Measurements from ENCODE around the gene RESP18. TPM values are rescaled to one million over a fixed set of nuclear protein-coding genes. Genes with fewer than 3 reads are reported as not detected.
A peak's percentile ranks its signal among the peaks of the same experiment; 100 is the strongest.

The RESP18 gene
- polyA plus RNA-seq, 2 of the 4 experiments (the other 2 are of a cell fraction), result not detected

- TF ChIP-seq RNF2 (IDR thresholded peaks at IDR 0.05; ENCODE audit: borderline replicate concordance, low read depth) (no peak), TP53 (CRISPR knock-in tag; IDR thresholded peaks at IDR 0.05) (no peak), MAFK (IDR thresholded peaks at IDR 0.05; ENCODE audit: partially characterized antibody) (no peak), CHD4 (IDR thresholded peaks at IDR 0.05; ENCODE audit: borderline replicate concordance) (no peak), MAX (IDR thresholded peaks at IDR 0.05) (no peak), RAD21 (conservative IDR thresholded peaks at IDR 0.05 in 1 of 2, IDR thresholded peaks at IDR 0.05 in 1 of 2) (no peak), BHLHE40 (IDR thresholded peaks at IDR 0.05; ENCODE audit: low read depth, low read length) (no peak), CBX2 (IDR thresholded peaks at IDR 0.05; ENCODE audit: borderline replicate concordance, low read depth) (no peak), EHF (CRISPR knock-in tag; IDR thresholded peaks at IDR 0.05) (no peak), JUN (IDR thresholded peaks at IDR 0.05) (no peak), HEYL (CRISPR knock-in tag; IDR thresholded peaks at IDR 0.05) (no peak), SREBF2 (IDR thresholded peaks at IDR 0.05) (no peak), ZSCAN20 (CRISPR knock-in tag; IDR thresholded peaks at IDR 0.05) (peak; percentile 55; the same call in 1 of the 2 replicates), ELK1 (IDR thresholded peaks at IDR 0.05; ENCODE audit: low read depth, low read length) (no peak), FOSB (CRISPR knock-in tag; IDR thresholded peaks at IDR 0.05) (no peak), MAZ (IDR thresholded peaks at IDR 0.05; ENCODE audit: borderline replicate concordance, low read depth, low read length) (no peak), JUNB (IDR thresholded peaks at IDR 0.05) (peak; percentile 51)
- TF ChIP-seq, protein P1, sequence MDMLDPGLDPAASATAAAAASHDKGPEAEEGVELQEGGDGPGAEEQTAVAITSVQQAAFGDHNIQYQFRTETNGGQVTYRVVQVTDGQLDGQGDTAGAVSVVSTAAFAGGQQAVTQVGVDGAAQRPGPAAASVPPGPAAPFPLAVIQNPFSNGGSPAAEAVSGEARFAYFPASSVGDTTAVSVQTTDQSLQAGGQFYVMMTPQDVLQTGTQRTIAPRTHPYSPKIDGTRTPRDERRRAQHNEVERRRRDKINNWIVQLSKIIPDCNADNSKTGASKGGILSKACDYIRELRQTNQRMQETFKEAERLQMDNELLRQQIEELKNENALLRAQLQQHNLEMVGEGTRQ (IDR thresholded peaks at IDR 0.05), result no peak
- TF ChIP-seq, protein P2, sequence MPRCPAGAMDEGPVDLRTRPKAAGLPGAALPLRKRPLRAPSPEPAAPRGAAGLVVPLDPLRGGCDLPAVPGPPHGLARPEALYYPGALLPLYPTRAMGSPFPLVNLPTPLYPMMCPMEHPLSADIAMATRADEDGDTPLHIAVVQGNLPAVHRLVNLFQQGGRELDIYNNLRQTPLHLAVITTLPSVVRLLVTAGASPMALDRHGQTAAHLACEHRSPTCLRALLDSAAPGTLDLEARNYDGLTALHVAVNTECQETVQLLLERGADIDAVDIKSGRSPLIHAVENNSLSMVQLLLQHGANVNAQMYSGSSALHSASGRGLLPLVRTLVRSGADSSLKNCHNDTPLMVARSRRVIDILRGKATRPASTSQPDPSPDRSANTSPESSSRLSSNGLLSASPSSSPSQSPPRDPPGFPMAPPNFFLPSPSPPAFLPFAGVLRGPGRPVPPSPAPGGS (IDR thresholded peaks at IDR 0.05), result no peak
These were observed 24.1 kb downstream of the RESP18 start (continued) for GRCh38 chr2:219308142-219309101.

GRCh38 chr2:219306047-219306446 is 26.5 kb downstream of the RESP18 start:
- 2% methylated on average over 1 of the region's 1 CpG for WGBS (ENCODE audit: missing lambda C conversion rate)
- H3K4me2 ChIP-seq, result no peak overlapping the region
- peaks cover 13% of the 10 kb centered on the region; the same call in 2 of the 3 replicates for H3K4me1 ChIP-seq
- no peak overlapping the region for H3K27ac ChIP-seq
- no peak for ATAC-seq
- CTCF ChIA-PET, result interaction anchor here (1.0 to 3.9 kb wide), 4 partner anchors 10 to 326 kb away, joined by 3 to 19 read pairs (median 4); no protein-coding TSS in a partner anchor
- no peak for FAIRE-seq
- no peaks in the 10 kb centered on the region for H3K9me3 ChIP-seq
- H3K4me3 ChIP-seq, result no peak overlapping the region
- DNase-seq (ENCODE audit: low read depth in 1 of 2, low spot score in 1 of 2), result no peak
- POLR2A ChIA-PET, result no interaction called here
- TF ChIP-seq EHMT2 (IDR thresholded peaks at IDR 0.05; ENCODE audit: low read depth), result no peak
- TF ChIP-seq MAFK (IDR thresholded peaks at IDR 0.05; ENCODE audit: partially characterized antibody), result peak; percentile 80

GRCh38 chr2:219304223-219304622 is 28.3 kb downstream of the RESP18 start:
- Histone ChIP-seq H3K4me3 (no peak overlapping the region), H3K4me2 (no peak overlapping the region), H3K27ac (no peak overlapping the region), H3K9me3 (no peaks in the 10 kb centered on the region), H3K4me1 (peaks cover 13% of the 10 kb centered on the region; the same call in 2 of the 3 replicates)
- no peak for DNase-seq (ENCODE audit: low read depth in 1 of 2, low spot score in 1 of 2)
- no peak for ATAC-seq
- POLR2A ChIA-PET, result no interaction called here
- CTCF ChIA-PET, result interaction anchor here (1.1 to 1.6 kb wide), 3 partner anchors 9 to 275 kb away, joined by 4 to 6 read pairs (median 5); partner anchors contain the start of gene SLC23A3
- 2% methylated on average over 2 of the region's 2 CpGs for WGBS (ENCODE audit: missing lambda C conversion rate)
- FAIRE-seq, result no peak
- TF ChIP-seq FOXS1 (CRISPR knock-in tag; IDR thresholded peaks at IDR 0.05), result no peak
- no peak for TF ChIP-seq HEYL (CRISPR knock-in tag; IDR thresholded peaks at IDR 0.05)
- no peak for TF ChIP-seq POLR2AphosphoS2 (conservative IDR thresholded peaks at IDR 0.05; ENCODE audit: low read length)
- TF ChIP-seq, protein P3, sequence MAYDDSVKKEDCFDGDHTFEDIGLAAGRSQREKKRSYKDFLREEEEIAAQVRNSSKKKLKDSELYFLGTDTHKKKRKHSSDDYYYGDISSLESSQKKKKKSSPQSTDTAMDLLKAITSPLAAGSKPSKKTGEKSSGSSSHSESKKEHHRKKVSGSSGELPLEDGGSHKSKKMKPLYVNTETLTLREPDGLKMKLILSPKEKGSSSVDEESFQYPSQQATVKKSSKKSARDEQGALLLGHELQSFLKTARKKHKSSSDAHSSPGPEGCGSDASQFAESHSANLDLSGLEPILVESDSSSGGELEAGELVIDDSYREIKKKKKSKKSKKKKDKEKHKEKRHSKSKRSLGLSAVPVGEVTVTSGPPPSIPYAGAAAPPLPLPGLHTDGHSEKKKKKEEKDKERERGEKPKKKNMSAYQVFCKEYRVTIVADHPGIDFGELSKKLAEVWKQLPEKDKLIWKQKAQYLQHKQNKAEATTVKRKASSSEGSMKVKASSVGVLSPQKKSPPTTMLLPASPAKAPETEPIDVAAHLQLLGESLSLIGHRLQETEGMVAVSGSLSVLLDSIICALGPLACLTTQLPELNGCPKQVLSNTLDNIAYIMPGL (CRISPR knock-in tag; IDR thresholded peaks at IDR 0.05; ENCODE audit: borderline replicate concordance), result no peak
- TF ChIP-seq CHD2 (IDR thresholded peaks at IDR 0.05; ENCODE audit: low read length, partially characterized antibody), result no peak
- no peak for TF ChIP-seq JUN (IDR thresholded peaks at IDR 0.05)

Data from A549 (cell line).